Suprapubic skin (tissue), 4 donors: Measurements from ENCODE around the gene RCAN2.

ENCODE experiments used
- EP300 ChIP-seq: sonication (generic); formaldehyde crosslinking; IDR thresholded peaks from one replicate; pipeline ENCODE4 v1.6.1; 2017; ENCODE audit warnings: antibody characterized with exemption
- POLR2A ChIP-seq, 2 donors: fragments of 450-650 bp; IDR thresholded peaks; one replicate each; pipeline ENCODE4 v1.6.1; 2017; ENCODE audit warnings: antibody characterized with exemption in 2 of 2, mild to moderate bottlenecking in 2 of 2, moderate library complexity in 2 of 2
- POLR2AphosphoS5 ChIP-seq, 3 donors: sonication (generic); formaldehyde crosslinking; IDR thresholded peaks; one replicate each; pipeline ENCODE4 v1.6.1; 2017; ENCODE audit warnings: antibody characterized with exemption in 3 of 3
- TF ChIP-seq, protein P1 (sequence below), 2 donors: fragments of 200-600 bp in 1 of 2; fragments of 450-650 bp in 1 of 2; sonication (generic) in 1 of 2; IDR thresholded peaks; one replicate each; pipeline ENCODE4 v1.5.1; 2016 to 2019; ENCODE audit warnings: antibody characterized with exemption in 2 of 2, mild to moderate bottlenecking in 1 of 2, moderate library complexity in 1 of 2

DNA sequence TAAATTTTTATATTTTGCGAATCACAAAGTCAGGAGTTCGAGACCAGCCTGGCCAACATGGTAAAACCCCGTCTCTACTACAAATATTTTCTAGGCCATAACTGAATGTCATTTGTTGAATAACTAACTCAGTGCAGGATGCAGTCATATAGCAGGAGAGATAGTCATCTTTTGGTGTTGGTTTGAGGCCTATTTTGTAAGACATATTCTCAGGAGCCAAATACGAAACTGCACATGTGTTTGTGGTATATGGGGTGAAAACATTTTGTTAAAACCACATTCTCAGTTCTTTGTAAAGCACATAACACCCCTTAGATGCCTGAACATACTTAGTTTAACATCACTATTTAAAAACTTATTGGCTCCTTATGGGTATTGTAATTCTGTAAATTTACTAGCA is 315.8 kb downstream of the RCAN2 start:
- TF ChIP-seq, protein P1, sequence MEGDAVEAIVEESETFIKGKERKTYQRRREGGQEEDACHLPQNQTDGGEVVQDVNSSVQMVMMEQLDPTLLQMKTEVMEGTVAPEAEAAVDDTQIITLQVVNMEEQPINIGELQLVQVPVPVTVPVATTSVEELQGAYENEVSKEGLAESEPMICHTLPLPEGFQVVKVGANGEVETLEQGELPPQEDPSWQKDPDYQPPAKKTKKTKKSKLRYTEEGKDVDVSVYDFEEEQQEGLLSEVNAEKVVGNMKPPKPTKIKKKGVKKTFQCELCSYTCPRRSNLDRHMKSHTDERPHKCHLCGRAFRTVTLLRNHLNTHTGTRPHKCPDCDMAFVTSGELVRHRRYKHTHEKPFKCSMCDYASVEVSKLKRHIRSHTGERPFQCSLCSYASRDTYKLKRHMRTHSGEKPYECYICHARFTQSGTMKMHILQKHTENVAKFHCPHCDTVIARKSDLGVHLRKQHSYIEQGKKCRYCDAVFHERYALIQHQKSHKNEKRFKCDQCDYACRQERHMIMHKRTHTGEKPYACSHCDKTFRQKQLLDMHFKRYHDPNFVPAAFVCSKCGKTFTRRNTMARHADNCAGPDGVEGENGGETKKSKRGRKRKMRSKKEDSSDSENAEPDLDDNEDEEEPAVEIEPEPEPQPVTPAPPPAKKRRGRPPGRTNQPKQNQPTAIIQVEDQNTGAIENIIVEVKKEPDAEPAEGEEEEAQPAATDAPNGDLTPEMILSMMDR (IDR thresholded peaks at IDR 0.05): no peak
- no peak for TF ChIP-seq POLR2A (IDR thresholded peaks at IDR 0.05)
- no peak for TF ChIP-seq EP300
- TF ChIP-seq POLR2AphosphoS5 (IDR thresholded peaks at IDR 0.05): no peak
